Stimulated activated CD8-positive, alpha-beta memory T cell treated with anti-CD3 and anti-CD28 coated beads, Interleukin-7, amount 100 ng/mL, for 24 hours (primary cell): ENCODE measurements around the gene KIAA1671.

ENCODE experiments used
- DNase-seq: peaks from one replicate; pipeline ENCODE4 v3.0.0-alpha.2; 2020; ENCODE audit warnings: low read depth

KIAA1671 gene

GRCh38 chr22:25147642-25147928, 195.1 kb downstream of the KIAA1671 start:
- DNase-seq: no peak

GRCh38 chr22:25148149-25148691, 195.7 kb downstream of the KIAA1671 start:
- DNase-seq: no peak

DNA sequence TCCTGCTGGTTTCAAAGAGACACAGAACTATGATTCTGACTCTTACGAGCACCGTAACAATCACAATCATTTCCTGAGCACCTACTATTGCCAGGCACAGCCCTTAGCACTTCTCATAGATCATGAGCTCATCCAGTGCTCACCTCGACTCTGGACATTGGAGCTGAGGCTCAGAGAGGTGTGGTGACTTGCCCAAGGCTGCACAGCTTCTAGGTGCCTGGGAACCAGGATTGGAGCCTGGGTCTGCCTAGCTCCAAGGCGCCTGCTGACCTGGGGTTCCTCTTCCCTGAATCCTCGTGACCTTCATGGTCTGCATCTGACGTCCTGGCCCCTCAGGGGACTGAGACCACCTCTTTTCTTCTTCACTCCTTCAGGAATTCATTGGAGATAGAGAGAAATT, 196.5 kb downstream of the KIAA1671 start:
- DNase-seq: no peak

DNA sequence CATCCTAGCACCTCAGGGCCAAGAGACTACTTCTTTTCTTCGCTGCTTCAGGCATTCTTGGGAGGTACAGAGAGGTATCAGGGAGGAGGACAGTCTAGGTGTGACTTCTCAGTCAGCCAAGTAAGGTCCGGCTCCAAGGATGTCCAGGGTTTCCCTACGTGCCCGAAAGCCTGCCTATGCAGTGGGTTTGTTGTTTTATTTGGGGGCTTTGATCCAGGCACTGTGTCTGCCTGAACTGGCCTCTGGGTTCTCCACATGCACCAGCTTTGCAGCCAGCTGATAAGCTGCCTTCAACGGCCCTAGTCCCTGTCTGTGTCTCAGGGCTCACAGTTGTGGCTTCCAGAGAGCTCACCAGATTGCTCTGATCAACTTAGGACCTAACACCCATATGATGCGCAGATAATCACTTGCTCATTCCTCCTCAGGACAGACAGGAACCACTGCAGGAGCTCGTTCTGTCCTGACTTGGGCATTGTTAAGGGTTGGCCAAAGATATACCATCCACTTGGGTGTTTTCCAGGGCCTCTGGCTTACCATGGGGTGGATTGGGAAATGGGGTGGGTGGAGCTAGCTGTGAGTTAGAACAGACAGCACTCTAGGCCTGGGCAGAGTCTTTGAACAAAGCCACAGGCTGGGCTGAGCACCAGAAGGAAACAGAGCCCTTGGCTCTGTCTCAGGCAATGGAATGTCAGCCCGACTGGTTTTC, 201.6 kb downstream of the KIAA1671 start:
- DNase-seq: no peak

DNA sequence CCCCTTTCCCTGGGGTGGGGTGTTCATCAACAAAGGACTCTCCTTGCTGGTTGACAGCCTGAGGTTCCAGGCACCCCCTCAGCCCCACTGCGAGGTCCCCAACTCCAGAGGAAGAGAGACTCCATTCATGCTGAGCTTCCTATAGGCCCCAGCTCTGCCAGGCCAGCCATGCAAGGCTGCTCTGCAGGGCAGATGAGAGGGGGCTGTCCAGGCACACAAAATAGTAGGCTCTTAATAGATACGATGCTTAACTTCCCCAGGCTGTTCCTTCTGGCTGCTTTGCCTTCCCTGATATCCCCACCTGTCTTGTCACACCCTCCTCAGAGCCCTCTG, 202.1 kb downstream of the KIAA1671 start:
- no peak for DNase-seq

DNA sequence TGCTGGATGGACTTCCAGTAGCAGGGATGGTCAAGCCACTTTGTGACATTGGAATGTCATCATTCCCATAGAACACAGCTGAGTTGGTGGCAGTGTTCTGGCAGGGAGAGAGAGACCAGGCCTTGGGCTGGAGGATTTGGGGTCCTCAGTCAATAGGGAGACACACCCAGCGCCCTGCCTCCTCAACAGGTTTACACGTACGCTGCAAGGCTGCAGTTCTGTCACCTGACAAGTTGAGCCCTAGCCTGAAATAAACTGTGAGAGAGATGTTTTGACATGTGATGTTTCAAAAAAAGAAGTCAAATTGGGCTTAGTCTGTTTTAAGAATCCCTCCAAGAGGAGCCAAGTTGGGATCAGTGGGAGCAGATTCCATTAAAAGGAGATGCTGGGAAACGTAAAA, 204.2 kb downstream of the KIAA1671 start:
- no peak for DNase-seq

DNA sequence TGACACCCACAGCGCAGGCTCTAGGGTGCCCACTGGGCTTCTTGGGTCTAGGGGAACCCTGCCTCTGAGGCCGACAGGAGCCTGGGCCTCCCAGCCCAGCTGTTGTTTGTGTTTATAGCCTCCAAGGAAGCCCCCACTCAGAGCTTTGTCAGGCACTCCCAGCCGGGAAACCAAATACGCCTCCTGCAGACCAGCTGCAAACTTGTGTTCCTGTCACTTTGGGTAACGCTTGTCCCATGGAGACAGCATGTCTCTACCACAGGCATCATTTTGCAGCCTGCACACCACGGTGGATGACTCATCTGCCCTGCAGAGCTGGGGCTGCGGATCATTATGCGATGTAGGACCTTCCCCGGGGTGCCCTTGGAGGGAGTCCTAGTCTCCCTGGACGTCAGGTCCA, 206.5 kb downstream of the KIAA1671 start:
- no peak for DNase-seq

GRCh38 chr22:25160120-25160996, 207.8 kb downstream of the KIAA1671 start:
- DNase-seq: no peak

- DNase-seq: no peak
These were observed 208.8 kb downstream of the KIAA1671 start for GRCh38 chr22:25161017-25161915.

DNA sequence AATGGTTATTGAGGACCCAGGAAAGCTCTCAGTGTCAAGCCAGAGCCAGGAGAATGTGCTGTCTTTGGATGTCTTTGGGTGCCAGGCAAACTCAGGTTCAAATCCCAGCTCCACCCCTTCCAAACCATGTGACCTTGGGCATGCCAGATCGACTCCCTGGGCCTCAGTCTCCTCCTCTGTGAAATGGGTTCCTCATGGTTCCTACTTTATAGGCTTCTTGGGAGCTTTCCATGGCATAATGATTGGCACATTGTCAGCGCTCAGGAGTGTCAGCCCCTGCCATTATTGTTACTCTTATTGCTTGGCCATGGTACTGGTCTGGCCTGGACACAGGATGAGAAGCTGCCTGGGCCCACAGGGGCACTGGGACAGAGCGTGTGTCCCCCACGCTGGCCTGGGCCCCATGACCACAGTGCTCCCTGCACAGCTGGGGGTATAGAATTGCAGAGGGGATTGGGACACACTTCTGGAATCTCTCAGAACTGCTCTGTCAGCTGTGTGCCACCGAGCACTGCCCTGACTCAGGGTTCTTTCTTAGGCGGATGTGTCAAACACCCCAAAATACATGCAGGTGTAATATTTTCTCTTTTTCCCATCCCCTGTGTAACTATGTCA, 209.5 kb downstream of the KIAA1671 start:
- no peak for DNase-seq

GRCh38 chr22:25162561-25162960, 210.0 kb downstream of the KIAA1671 start:
- no peak for DNase-seq

DNA sequence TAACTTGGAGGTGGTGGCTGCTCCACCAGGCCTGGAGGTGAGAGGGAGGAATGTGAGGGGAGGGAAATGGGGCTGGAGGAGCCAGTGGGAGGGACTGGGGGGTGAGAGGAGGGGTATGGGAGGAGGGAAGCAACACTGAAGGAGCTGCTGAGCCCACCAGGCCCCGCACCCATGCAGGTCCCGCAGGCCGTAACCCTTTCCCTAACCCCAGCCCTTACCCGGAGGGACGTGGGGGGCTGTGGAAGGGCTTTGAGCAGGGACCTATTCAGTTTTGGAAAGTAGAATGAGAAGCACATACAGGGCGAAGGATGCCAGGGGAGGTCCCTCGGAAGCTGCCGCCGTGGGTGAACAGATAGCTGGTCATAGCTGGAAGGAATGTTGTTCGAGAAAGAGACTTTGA, 213.3 kb downstream of the KIAA1671 start:
- DNase-seq: no peak

GRCh38 chr22:25166266-25167040, 213.9 kb downstream of the KIAA1671 start:
- DNase-seq: no peak

DNA sequence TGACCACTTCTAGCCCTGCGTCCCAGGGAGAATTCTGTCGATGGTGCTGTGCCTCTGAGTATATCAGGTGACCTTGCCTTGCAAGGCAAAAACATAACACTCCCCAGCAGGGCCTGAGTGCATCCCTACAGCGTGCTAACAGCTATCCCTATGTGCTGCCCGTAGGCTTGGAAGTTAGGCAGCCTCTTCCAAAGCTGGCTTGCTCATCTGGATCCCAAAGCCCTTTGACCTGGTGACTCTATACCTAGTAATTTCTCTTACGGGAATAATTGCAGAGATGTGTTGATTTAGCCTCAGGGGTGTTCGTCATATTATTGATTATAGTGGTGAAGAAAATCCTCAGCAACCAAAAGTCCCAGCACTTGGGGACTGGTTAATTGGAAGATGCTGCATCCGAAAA, 214.6 kb downstream of the KIAA1671 start:
- DNase-seq: no peak

GRCh38 chr22:25167834-25168601, 215.5 kb downstream of the KIAA1671 start:
- DNase-seq: no peak

GRCh38 chr22:25169278-25170031, 216.9 kb downstream of the KIAA1671 start:
- no peak for DNase-seq

DNA sequence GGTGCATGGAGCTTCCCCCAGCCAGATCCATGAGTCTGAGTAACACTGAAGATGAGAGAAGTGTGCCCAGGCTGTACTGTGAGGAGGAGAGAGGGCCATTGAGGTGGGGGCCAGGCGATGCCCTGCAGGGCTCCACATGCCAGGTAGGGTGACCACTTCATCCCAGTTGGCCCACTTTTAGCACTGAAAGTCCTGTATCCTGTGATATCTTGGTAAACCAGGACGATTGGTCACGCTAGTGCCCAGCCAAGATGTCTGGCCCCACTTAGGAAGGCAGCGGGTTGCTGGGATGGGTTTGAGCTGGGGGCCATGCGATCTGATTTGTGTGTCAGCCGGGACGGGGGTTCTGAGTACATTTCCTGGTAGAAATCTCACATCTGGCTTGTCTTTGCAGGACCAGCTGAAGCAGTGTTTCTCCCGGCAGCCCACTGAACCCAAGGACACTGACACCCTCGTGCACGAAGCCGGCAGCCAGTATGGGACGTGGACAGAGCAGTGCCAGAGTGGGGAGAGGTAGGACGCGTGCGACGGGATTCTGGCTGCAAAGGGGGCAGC, 218.0 kb downstream of the KIAA1671 start:
- no peak for DNase-seq

DNA sequence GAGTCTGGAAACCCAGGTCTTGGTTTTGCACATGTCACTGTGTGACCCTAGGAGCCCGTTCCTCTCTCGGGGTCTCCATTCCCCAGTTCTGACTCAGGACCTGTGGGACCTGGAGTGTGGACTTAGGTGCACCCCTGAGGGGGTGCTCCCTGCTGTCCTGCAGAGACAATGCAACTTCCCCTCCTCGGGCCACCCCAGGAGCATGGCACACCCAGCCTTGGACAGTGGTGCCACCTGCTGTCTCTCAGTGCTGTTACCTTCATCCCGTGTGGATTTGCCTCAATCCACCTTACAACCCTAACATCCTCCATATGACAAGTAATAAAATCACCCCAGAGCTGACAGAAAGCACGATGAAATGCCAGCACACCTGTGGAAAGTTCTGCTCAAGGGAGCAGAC, 219.6 kb downstream of the KIAA1671 start:
- DNase-seq: no peak

DNA sequence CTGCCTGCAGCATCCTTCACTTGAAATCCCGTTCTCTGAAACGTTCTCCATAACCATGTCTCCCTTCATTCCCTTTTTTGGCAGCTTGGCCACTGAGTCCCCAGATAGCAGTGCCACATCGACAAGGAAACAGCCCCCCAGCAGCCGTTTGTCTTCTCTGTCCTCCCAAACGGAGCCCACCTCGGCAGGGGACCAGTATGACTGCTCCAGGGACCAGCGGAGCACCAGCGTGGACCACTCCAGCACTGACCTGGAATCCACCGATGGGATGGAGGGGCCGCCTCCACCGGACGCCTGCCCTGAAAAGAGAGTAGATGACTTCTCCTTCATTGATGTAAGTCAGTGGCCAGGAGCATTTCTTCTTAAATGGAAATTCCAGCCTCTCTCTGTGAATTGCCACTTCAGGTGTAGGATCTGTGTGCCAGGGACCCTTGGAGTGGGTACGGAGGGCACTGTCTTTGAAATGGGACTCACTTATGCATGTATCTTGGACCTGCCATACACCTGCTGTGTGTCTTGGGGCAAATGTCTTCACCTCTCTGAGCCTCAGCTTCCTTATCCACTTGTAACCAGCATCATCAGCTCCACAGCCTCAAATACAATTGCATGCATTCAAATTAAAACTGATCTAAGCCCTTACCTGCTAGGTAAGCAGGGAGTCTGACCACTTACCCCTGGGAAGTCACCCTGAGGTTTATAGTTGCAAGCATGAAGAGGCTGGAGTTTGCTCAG, 221.8 kb downstream of the KIAA1671 start:
- DNase-seq: no peak
